SHP77 treated with DMSO at 0.1 percent for 48 hours (cell line): ENCODE results near the gene ILK.

Experiments used
- DNase-seq: peaks from one replicate; lab custom pipeline; 2025; lab: John Stamatoyannopoulos, UW

ILK gene

GRCh38 chr11:6574816-6575715 is 28.5 kb upstream of the ILK start:
- DNase-seq: no peak

DNA sequence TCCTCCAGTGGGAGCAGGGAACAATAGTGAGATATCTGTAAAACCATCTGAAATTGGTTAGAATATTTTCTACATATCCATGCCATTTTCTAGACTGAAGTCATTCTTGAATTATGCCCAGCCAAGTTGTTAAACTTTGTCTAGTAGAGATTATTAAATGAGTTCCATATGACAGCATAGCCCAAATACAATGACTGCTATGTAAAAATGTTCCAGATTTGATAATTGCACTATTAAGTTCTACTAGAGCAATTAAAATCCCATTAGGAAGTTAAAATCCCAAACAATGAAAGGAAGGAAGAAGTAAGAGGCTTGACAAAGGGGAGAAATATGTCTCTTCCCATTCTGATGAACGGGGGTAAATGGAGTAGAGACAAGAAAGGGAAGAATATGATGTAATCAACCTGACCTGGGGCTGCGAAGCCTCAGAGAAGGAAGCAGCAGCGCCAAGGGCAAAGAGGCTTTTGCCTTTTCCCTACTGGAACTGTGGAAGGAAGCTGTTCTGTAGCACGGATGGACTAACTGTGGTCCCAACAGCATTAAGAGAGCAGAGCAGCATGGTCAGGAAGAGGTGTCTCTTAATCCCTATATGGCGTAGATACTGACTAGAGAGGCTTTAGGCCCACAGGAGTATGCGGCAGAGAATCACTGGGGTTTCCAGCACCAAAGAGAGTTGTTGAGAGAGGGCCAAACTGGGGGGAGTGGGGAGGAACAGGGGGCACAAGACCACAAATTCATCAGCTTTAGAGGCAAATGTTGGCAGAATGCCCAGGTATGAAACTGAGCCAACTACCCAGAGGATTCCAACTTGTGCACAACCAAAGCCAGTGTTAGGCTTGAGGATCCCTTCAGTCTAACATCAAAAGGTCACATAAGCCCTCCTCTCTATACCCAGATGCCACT is 26.9 kb upstream of the ILK start:
- no peak for DNase-seq

GRCh38 chr11:6578134-6578533 is 25.4 kb upstream of the ILK start:
- DNase-seq: no peak

GRCh38 chr11:6579681-6580080 is 23.9 kb upstream of the ILK start:
- DNase-seq: no peak

DNA sequence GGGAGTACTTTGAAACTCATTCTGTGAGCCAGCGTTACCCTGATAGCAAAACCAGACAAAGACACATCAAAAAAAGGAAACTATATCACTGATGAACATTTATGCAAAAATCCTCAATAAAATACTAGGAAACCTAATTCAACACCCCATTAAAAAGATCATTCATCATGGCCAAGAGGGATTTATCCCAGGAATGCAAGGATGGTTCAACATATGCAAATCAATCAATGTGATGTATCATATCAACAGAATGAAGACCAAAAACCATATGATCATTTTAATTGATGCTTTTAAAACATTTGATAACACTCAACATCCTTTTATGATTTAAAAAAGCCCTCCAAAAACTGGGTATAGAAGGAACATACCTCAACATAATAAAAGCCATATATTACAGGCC is 20.0 kb upstream of the ILK start:
- DNase-seq: no peak

- DNase-seq: no peak
These were observed 19.0 kb upstream of the ILK start for GRCh38 chr11:6584528-6584927.

GRCh38 chr11:6586434-6587359 is 16.9 kb upstream of the ILK start:
- DNase-seq: no peak

DNA sequence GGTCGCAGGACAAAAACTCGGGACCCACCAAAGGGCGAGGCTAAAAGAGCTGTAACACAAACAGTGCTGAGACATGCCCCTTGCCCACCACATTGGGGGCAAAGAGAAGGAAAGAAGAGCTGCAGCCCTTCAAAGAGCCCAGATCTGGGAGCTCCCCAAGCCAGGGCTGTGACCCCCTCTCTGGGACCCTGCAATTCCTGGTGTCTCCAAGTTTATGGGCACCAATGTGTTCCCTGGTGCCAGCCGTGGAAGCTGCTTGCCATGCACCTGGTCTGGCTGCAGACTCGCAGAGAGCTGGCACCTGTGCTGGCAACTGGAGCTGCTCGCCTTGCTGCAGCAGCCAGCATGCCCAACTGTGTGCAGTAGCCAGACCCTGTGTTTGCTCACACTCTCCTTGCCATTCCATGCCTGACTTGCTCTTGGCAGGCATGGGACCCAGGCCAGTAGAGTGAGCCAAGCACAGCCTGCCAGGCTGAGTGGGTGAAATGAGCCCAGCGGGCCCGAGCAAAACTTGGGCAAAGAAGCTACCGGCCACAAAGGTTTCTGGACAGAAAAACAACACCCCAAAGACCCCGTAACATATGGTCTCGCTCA is 16.1 kb upstream of the ILK start:
- DNase-seq: no peak

- no peak for DNase-seq
These were observed 15.6 kb upstream of the ILK start for GRCh38 chr11:6588018-6588417.

DNA sequence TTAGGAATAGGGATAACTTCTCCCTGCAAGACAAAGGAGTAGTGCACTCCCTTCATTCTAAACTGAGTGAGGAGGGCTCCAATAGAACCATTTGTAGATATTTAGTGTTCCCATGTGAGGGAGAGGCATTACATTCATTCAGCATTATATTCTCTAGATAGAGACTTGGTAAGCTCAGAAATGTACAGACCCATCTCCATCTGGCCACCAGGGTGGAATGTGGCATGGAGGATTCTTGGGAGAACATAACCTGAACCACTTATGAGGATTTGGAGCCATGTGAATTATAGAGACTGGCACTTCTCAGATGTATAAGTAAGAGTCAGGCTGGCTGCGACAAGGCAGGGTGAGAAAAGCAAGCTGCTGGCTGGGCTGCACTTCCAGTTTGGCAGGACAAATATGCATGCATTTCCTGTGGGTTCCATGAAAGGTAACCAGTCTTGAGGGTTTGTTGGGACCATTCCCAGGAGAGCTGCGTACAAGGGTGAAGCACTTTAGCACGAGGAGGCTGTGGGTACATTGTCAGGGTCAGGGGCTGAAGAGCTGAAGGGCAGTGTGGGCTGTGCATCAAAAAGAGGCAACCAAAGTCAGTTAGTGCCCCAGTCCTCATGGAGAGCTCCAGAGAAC is 9.3 kb upstream of the ILK start:
- DNase-seq: no peak

DNA sequence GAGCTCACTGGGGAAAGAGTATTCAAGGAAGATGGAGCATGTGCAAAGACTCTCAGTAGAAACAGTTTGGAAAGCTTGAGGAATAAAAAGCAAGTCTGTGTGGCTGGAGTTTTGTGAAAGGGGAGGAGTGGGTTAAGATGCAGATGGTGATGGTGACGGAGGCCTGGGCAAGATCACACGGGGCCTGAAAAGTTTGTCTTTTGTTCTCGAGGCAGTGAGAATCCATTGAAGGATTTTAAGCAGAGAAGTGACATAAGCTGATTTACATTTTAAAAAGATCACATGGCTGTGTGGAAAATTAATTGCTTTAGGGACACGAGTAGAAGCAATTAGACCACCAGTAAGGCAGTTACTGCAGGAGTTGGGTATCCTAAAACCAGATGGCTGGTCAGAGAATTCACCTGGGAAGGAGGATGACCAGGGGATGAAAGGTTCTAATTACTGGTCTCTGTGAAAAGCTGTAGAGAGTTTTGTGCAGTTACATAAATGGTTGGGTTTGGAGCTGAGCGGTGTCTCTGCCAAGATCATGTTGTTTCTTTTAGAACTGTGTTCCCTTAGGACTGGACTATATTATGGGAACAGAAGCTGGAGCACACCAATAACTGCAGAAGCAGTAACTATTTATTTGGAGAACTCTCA is 7.2 kb upstream of the ILK start:
- no peak for DNase-seq

- no peak for DNase-seq
These were observed 5.0 kb upstream of the ILK start for GRCh38 chr11:6598555-6598954.

DNA sequence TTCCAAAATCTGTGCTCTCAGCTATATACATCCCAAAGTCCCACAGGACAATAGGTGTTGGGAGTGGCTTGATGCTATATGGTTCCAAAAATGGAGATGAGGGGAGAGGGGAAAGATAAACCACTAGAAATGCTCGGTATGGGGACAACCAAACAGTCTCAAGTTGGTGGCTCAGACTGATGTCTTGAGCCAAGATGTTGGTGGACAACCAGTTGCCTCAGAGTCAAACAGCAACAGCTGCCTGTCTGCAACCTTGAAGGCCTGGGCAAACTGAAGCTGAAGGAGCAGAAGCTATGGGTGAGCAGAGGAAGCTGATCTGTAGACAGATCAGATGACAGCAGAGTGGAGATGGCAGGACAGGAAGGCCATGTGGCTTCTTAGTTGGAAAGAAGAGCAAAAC is 4.1 kb upstream of the ILK start:
- no peak for DNase-seq

- DNase-seq: no peak
These were observed 3.6 kb upstream of the ILK start for GRCh38 chr11:6599881-6600390.

DNA sequence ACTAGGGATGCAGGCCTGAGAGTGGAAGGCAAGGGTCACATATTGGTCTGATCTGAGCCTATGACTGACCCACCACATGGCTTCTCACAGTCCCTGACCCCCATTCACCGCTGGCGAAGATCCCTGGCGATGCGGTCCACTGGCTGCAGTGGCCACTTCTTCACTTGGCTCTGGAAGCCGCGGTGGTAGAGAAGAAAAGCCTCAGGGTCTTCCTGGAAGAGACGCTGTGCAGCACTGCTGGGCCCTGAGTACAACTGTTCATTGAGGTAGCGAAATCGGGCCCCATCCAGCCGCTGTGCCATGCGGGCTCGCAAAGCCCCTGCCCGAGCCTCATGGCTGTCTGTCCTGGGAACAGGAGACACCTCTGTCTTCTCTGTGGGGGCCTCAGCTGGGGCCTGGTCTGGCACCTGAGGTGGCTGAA is 2.5 kb upstream of the ILK start:
- no peak for DNase-seq

- no peak for DNase-seq
These were observed 1.3 kb upstream of the ILK start for GRCh38 chr11:6602096-6602940.

GRCh38 chr11:6604081-6604626 is 580 bp downstream of the ILK start:
- peak; percentile 2 for DNase-seq

DNA sequence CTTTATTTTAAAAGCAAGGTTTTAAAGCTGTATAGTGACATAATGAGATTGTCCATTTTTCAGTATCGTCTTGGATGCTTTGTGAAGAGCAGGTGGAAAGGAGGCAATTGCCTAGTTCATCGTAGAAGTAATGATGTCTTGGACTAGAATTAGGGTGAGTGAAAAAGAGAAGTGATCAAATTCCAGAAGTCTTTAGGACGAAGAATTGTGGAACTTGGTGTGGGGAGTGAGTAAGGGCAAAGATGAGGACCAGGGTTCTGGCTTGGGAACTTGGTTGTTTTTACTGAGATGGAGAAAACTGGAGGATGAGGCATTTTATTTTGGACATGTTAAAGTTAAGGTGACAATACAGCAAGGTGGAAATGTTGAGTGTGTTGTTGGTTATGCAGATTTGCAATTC is 1.2 kb downstream of the ILK start:
- no peak for DNase-seq
